ENCODE results near the gene EIF4G1.
A peak's percentile ranks its signal among the peaks of the same experiment; 100 is the strongest.
"Not testable (repeated sequence)": the region's sequence is repeated elsewhere in the genome, so short reads cannot be mapped to it uniquely, and the experiment has no call there.

The EIF4G1 gene

GRCh38 chr3:184314363-184314699 is at the start of gene EIF4G1:
Gene EIF4G1 (plus strand): TSS chr3:184314606. CDS start chr3:184315797, 1,191 bp downstream.
- DNase-seq, result peak; percentile 97

GRCh38 chr3:184267249-184267648 is 47.2 kb upstream of the EIF4G1 start:
- DNase-seq, result not testable (repeated sequence)

GRCh38 chr3:184272269-184272668 is 42.1 kb upstream of the EIF4G1 start:
- DNase-seq, result no peak

GRCh38 chr3:184275381-184275701 is 39.1 kb upstream of the EIF4G1 start:
- no peak for DNase-seq

GRCh38 chr3:184275961-184276910 is 38.2 kb upstream of the EIF4G1 start, which contains the start of gene ECE2:
Gene ECE2 (plus strand): TSS chr3:184276022. CDS start chr3:184276154, 132 bp downstream.
- no peak for DNase-seq

GRCh38 chr3:184277366-184277765 is 37.0 kb upstream of the EIF4G1 start:
- no peak for DNase-seq

GRCh38 chr3:184282941-184283340 is 31.5 kb upstream of the EIF4G1 start:
- no peak for DNase-seq

GRCh38 chr3:184283681-184284080 is 30.7 kb upstream of the EIF4G1 start:
- DNase-seq, result no peak

- DNase-seq, result peak; percentile 92
Observed at GRCh38 chr3:184284696-184285095, 29.7 kb upstream of the EIF4G1 start.

GRCh38 chr3:184289426-184289938 is 24.9 kb upstream of the EIF4G1 start:
- peak; percentile 61 for DNase-seq

GRCh38 chr3:184290331-184290730 is 24.1 kb upstream of the EIF4G1 start:
- DNase-seq, result no peak

- DNase-seq, result no peak
Observed at GRCh38 chr3:184291044-184291737, 23.2 kb upstream of the EIF4G1 start.

- DNase-seq, result no peak
Observed at GRCh38 chr3:184291738-184292445, 22.5 kb upstream of the EIF4G1 start.

- no peak for DNase-seq
Observed at GRCh38 chr3:184295771-184296170, 18.6 kb upstream of the EIF4G1 start.

GRCh38 chr3:184296616-184297015 is 17.8 kb upstream of the EIF4G1 start:
- DNase-seq, result no peak

- DNase-seq, result peak; percentile 100
Observed at GRCh38 chr3:184298759-184299487, 15.5 kb upstream of the EIF4G1 start, which contains the start of gene PSMD2. Gene PSMD2 (plus strand): TSS chr3:184299241. CDS start chr3:184299267, 26 bp downstream.

- no peak for DNase-seq
Observed at GRCh38 chr3:184299488-184300377, 14.7 kb upstream of the EIF4G1 start.

GRCh38 chr3:184300378-184300720 is 14.1 kb upstream of the EIF4G1 start:
- no peak for DNase-seq

- DNase-seq, result no peak
Observed at GRCh38 chr3:184305577-184305976, 8.8 kb upstream of the EIF4G1 start.

- DNase-seq, result no peak
Observed at GRCh38 chr3:184306341-184306972, 7.9 kb upstream of the EIF4G1 start.

- DNase-seq, result no peak
Observed at GRCh38 chr3:184307915-184308314, 6.5 kb upstream of the EIF4G1 start.
